Hippocampal formation (tissue), 2 donors: ENCODE results near the gene TSR3.
A peak's percentile ranks its signal among the peaks of the same experiment; 100 is the strongest.

Source experiments
- DNase-seq, 2 donors: peaks; one replicate each; lab custom pipeline; 2025; lab: John Stamatoyannopoulos, UW

Gene TSR3

GRCh38 chr16:1377406-1378010, 25.8 kb upstream of the TSR3 start:
- peak; percentile 14 to 45 for DNase-seq

- DNase-seq: no peak
These were observed 24.2 kb upstream of the TSR3 start for GRCh38 chr16:1375741-1376410.

- DNase-seq: no peak
These were observed 23.6 kb upstream of the TSR3 start for GRCh38 chr16:1375298-1375640.

GRCh38 chr16:1374418-1375297, 23.0 kb upstream of the TSR3 start:
- DNase-seq: no peak

GRCh38 chr16:1372292-1372950, 20.7 kb upstream of the TSR3 start:
- DNase-seq: no peak

- no peak for DNase-seq
These were observed 19.6 kb upstream of the TSR3 start for GRCh38 chr16:1371054-1371978.

- DNase-seq: no peak
These were observed 16.0 kb upstream of the TSR3 start for GRCh38 chr16:1367486-1368174.

- no peak for DNase-seq
These were observed 15.1 kb upstream of the TSR3 start for GRCh38 chr16:1366712-1367299.

GRCh38 chr16:1366060-1366711, 14.5 kb upstream of the TSR3 start:
- no peak for DNase-seq

GRCh38 chr16:1364510-1364909, 12.8 kb upstream of the TSR3 start:
- no peak for DNase-seq

- no peak for DNase-seq
These were observed 11.9 kb upstream of the TSR3 start for GRCh38 chr16:1363501-1364041.

GRCh38 chr16:1362807-1363206, 11.1 kb upstream of the TSR3 start:
- no peak for DNase-seq

- no peak for DNase-seq
These were observed 10.1 kb upstream of the TSR3 start for GRCh38 chr16:1361685-1362360.

GRCh38 chr16:1357906-1358566, 6.4 kb upstream of the TSR3 start:
- DNase-seq: no peak

- DNase-seq: no peak
These were observed 4.6 kb upstream of the TSR3 start for GRCh38 chr16:1356061-1356900.

- no peak for DNase-seq
These were observed 3.9 kb upstream of the TSR3 start for GRCh38 chr16:1355591-1355990.

GRCh38 chr16:1354815-1355540, 3.3 kb upstream of the TSR3 start:
- DNase-seq: no peak
